GM12801 (cell line): ENCODE results near the gene MGAT3.

ENCODE experiments used
- TF ChIP-seq, protein P1 (sequence below): IDR thresholded peaks from one replicate; pipeline ENCODE4 v1.5.1; 2011; ENCODE audit warnings: control low read depth; ENCODE audit not compliant: insufficient read length; ENCODE audit errors: extremely low read depth

MGAT3 gene

GRCh38 chr22:39457198-39457555 is 365 bp downstream of the MGAT3 start:
- TF ChIP-seq, protein P1, sequence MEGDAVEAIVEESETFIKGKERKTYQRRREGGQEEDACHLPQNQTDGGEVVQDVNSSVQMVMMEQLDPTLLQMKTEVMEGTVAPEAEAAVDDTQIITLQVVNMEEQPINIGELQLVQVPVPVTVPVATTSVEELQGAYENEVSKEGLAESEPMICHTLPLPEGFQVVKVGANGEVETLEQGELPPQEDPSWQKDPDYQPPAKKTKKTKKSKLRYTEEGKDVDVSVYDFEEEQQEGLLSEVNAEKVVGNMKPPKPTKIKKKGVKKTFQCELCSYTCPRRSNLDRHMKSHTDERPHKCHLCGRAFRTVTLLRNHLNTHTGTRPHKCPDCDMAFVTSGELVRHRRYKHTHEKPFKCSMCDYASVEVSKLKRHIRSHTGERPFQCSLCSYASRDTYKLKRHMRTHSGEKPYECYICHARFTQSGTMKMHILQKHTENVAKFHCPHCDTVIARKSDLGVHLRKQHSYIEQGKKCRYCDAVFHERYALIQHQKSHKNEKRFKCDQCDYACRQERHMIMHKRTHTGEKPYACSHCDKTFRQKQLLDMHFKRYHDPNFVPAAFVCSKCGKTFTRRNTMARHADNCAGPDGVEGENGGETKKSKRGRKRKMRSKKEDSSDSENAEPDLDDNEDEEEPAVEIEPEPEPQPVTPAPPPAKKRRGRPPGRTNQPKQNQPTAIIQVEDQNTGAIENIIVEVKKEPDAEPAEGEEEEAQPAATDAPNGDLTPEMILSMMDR = no peak

DNA sequence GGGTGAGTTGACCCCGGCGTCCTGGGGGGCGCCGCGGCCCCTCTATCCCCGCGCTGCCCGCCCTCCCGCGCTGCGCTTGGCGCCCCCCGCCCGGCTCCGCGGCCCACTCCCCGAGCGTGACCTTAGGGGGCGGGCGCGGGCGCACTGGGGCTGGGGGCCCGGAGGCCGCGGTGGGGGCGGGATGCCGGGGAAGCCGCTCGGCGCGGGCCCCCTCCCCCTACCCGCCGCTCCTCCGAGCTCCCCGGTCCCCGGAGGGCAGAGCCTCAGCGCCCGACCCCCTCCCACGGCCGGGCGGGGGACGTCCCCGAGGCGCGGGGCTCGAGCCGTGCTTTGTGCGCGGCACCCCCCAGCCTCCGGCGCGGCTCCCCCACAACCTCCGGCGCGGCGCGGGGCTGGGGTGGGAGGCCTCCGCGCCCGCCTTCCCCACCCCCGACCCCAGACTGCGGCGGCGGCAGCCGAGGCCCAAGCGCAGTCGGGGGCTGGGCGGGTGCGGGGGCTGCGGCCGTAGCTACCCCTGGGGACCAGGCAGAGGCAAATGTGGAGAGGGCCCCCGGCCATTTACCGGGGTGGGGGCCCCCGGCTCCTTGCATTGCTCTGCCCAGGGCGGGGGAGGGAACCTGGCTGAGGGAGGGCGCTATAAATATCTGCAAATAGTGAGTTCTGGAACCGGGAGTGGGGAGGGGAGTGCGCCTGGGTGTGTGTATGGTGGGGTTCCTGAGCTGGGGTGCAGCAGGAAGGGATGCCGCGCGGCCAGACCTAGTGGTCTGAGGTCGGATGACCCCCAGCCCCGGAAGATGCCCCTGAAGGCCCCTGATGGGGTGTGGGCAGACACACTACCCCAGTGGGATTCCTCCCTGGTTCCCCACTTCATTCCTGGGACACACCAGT is 988 bp downstream of the MGAT3 start:
- TF ChIP-seq, protein P1 = no peak

GRCh38 chr22:39458444-39459083 is 1.8 kb downstream of the MGAT3 start:
- TF ChIP-seq, protein P1 = no peak

DNA sequence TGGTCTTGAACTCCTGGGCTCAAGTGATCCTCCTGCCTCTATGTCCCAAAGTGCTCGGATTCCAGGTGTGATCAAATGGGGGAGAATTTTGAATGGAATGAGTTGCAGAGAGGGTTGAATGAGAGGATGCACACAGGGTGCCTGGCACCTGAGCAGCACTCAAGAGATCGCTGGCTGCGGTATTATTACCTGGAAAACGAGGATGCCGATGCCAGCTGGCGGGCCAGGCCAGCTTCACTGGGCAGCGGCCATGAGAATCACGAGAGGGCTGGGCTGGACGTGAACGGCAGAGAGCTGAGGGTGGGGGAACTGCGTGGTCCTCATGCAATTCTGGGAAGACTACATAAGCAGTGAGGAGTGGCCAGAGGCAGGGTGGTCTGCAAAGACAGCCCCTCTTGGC is 2.9 kb downstream of the MGAT3 start:
- TF ChIP-seq, protein P1 = no peak

DNA sequence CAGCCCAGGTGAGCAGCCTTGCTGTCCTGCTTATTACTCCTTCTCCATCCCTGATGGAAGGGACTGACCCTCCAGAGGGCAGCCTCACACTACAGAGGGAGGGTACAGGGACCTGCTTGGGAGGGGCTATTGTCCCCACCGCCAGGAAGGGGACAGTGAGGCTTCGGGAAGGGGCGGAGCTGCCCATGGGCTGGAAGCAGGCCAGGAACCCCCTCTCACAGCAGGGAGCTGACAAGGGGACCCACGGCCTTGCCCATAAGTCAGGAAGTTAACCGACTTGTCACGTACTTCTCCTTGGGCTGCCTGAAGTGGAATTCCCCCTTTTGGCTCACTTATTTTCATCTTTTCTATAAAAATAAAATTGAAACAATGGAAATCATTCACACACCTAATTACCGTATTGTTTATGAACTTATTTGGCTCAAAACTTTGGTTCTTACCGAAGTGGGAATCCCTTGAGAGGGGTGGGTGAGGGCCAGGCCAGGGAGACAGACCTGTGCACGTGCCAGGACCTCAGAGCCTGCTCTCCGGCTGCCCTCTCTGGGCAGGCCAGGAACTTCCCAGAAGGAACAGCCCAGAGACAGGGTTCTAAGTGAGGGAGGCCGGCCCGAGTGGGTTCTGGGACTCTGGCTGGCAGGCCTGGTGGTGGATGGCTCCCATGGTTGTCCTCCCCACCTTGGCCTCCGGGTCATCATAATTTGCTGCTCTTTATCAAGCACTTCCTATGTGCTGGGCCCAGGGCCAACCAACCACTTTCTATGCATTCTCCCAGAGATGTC is 5.8 kb downstream of the MGAT3 start:
- TF ChIP-seq, protein P1 = no peak

GRCh38 chr22:39463277-39463676 is 6.5 kb downstream of the MGAT3 start:
- TF ChIP-seq, protein P1 = no peak

- TF ChIP-seq, protein P1 = no peak
These were observed 7.1 kb downstream of the MGAT3 start for GRCh38 chr22:39463931-39464390.
